Measurements from ENCODE around the gene ITGB2. TPM values are rescaled to one million over a fixed set of nuclear protein-coding genes. Genes with fewer than 3 reads are reported as not detected.

Gene ITGB2
- total RNA-seq, 2 donors from 2014 or later: 448 to 1,246 TPM

DNA sequence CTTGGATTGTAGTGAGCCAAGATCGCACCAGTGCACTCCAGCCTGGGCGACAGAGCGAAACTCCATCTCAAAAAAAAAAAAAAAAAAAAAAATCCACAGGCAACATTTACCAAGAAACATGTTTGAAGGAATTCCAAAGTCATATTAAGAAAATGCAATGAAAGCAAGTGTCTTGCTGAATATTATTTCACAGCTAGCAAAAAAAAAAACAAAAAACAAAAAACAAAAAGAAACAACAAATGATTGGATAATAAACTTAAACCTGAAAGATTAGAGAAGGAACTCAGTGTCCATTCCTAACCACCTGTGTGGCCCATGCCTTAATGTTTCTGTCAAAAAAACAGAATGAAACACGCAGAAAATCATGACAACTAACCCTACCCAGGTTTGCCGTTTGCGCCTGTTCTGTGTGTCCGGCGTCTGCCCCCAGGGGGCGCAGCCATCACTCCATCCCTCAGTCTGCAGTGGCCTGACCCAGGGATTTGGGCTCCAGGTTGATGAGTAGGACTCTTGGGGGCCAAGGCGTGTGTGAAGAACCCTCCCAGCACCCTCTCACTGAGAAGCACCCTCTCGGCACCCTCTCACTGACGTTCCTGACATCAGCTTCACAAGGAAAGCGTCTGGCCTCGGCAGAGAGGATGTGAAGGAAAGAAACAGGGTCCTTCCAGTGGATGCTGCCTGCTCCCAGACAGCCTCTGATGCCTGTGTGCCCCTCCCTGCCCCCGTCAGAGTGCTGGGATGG is 28.0 kb downstream of the ITGB2 start:
- DNase-seq (ENCODE audit: low spot score) (no peak), ATAC-seq (peak; percentile 78 to 80)
- H3K27me3 Mint-ChIP-seq: no peaks in the 10 kb centered on the region
- H3K9me3 Mint-ChIP-seq: no peaks in the 10 kb centered on the region
- peak overlapping the region; percentile 11 to 16 for H3K27ac Mint-ChIP-seq
- no peaks in the 10 kb centered on the region for H3K36me3 Mint-ChIP-seq
- H3K4me1 Mint-ChIP-seq (ENCODE audit: low read depth in 2 of 2): peaks cover 6 to 8% of the 10 kb centered on the region in 2 donors
- no peak overlapping the region for H3K4me3 Mint-ChIP-seq

DNA sequence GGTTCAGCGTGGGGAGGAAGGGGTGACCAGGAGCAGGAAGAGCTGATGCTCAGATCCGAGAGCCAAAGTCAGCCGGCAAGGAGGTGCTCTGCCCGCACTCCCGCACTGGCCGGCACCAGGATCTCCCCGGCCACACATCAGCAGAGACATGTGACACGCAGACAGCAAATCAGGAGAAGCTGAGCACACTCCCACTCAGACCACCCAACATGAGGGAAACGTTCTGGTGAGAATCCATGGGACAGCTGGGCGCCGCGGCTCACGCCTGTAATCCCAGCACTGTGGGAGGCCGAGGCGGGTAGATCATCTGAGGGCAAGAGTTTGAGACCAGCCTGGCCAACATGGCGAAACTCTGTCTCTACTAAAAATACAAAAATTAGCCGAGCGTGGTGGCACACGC is 28.6 kb downstream of the ITGB2 start:
- DNase-seq (ENCODE audit: low spot score): no peak
- Mint-ChIP-seq H3K4me3 (no peak overlapping the region), H3K36me3 (no peaks in the 10 kb centered on the region), H3K27ac (peak overlapping the region in 1 of 2 donors; percentile 16), H3K27me3 (no peaks in the 10 kb centered on the region), H3K9me3 (no peaks in the 10 kb centered on the region), H3K4me1 (ENCODE audit: low read depth in 2 of 2) (peaks cover 6 to 11% of the 10 kb centered on the region in 2 donors)
- no peak for ATAC-seq

DNA sequence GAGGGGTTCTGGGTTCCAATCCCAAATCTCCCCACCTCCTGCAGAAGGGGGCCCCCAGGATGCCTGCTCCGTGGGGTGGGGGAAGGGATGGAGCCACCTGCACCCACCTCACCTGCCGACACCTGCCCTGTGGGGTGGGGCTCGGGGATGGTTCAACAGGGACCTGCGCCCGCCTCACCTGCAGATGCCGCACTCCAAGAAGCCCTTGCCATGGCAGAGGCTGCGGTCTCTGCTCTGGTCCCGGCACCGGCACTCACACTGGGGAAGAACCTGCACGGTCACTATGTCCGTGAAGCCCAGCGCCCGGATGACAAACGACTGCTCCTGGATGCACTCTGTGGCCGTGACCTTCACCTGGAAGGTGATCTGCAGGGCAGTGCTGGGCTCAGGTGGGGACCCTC is 29.1 kb downstream of the ITGB2 start:
- Mint-ChIP-seq H3K4me3 (no peak overlapping the region), H3K27me3 (no peaks in the 10 kb centered on the region), H3K4me1 (ENCODE audit: low read depth in 2 of 2) (peaks cover 6 to 11% of the 10 kb centered on the region in 2 donors), H3K36me3 (no peaks in the 10 kb centered on the region), H3K27ac (no peak overlapping the region), H3K9me3 (no peaks in the 10 kb centered on the region)
- ATAC-seq (no peak), DNase-seq (ENCODE audit: low spot score) (no peak)

DNA sequence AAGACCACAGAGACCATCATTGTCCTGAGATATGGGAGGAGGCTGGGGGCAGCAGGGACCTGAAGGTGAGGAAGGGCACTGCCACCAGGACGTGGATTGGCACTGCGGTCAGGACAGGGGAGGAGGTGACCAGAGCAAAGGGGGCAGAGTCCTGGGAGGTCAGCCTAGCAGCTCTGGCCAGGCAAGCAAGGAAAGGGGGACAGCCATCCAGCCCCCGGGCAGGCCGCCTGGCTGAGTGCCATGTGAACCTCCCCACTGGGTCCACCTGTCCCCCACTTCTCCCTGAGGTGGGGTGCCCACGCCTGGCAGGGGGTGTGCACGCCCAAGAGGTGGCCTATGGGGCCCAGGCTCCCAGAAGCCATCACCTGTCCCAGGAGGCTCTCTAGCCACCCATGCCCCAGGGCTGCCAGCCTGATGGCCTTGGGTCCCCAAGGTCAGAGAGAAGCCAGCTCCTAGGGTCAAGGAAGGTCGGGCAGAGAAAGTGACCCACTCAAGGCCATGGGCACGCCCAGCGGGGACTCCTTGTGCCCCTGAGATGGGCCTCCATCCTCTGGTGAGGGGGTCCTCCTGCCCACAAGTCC is 29.6 kb downstream of the ITGB2 start:
- Mint-ChIP-seq H3K27me3 (no peaks in the 10 kb centered on the region), H3K9me3 (no peaks in the 10 kb centered on the region), H3K27ac (no peak overlapping the region), H3K4me3 (no peak overlapping the region), H3K36me3 (no peaks in the 10 kb centered on the region), H3K4me1 (ENCODE audit: low read depth in 2 of 2) (peaks cover 6 to 11% of the 10 kb centered on the region in 2 donors)
- no peak for ATAC-seq
- no peak for DNase-seq (ENCODE audit: low spot score)

DNA sequence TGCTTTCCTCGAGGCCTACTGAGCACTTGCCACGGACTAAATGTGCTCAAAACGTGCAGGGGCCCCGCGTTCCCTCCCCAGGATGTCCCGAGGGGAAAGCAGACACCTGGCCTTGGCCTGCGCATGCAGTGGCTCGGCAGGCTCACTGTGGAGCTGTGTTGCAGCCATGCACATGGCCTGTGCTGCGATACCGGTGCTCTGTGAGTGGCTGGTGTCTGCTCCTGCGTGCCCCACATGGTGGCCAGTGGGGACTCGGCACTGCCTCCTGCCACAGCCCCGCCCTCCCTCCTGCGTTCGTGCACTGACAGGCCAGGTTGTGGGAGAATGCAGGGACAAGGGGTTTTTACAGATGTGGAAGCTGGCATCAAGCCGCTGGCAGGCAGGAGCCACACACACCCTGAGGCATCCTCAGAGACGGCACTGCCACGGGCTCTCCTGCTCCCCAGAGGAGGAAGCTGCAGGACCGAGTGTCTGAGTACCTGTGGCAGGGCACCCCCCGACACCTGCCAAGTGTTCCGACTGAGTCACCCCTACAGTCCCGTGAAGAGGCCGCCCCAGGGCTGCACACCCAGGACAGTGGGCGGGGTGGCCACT is 30.3 kb downstream of the ITGB2 start:
- H3K9me3 Mint-ChIP-seq: no peaks in the 10 kb centered on the region
- peaks cover 6 to 8% of the 10 kb centered on the region in 2 donors for H3K4me1 Mint-ChIP-seq (ENCODE audit: low read depth in 2 of 2)
- DNase-seq (ENCODE audit: low spot score) (no peak), ATAC-seq (no peak)
- H3K27ac Mint-ChIP-seq: no peak overlapping the region
- no peaks in the 10 kb centered on the region for H3K36me3 Mint-ChIP-seq
- H3K27me3 Mint-ChIP-seq: no peaks in the 10 kb centered on the region
- no peak overlapping the region for H3K4me3 Mint-ChIP-seq

DNA sequence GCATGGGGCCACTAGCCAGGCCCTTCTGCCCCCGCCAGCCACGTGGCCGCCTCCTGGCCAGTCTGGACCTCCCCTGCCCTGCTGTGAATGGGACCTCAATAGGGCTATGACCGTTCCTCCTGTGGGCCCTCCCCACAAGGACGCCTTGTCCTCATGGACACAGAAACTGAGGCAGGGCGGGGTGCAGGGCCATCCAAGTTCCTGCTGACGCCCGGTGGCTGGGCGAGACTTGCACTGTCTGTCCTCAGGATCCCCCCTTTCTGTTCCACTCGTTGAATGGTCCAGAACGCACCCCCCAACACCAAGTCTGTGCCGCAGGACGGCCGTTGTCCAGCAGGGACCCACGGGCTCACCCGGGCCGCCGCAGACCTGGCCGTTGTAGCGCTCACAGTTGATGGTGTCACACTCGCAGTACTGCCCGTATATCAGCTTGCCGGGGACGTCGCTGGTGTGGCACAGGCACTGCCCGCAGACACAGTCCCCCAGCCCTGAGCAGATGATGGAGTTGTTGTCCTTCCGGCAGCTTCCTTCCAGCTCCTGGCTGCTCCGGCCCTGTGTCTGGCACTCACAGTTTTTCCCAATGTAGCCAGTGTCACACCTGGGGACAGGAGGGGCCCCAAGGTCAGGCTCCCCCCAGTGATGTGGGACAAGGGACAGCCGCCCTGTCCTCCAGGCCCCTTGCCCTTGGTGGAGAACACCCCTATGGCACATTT is 30.9 kb downstream of the ITGB2 start:
- ATAC-seq: no peak
- no peak for DNase-seq (ENCODE audit: low spot score)
- no peak overlapping the region for H3K27ac Mint-ChIP-seq
- no peak overlapping the region for H3K4me3 Mint-ChIP-seq
- H3K36me3 Mint-ChIP-seq: no peaks in the 10 kb centered on the region
- H3K4me1 Mint-ChIP-seq (ENCODE audit: low read depth in 2 of 2): peaks cover 6 to 8% of the 10 kb centered on the region in 2 donors
- H3K27me3 Mint-ChIP-seq: no peaks in the 10 kb centered on the region
- H3K9me3 Mint-ChIP-seq: no peaks in the 10 kb centered on the region

DNA sequence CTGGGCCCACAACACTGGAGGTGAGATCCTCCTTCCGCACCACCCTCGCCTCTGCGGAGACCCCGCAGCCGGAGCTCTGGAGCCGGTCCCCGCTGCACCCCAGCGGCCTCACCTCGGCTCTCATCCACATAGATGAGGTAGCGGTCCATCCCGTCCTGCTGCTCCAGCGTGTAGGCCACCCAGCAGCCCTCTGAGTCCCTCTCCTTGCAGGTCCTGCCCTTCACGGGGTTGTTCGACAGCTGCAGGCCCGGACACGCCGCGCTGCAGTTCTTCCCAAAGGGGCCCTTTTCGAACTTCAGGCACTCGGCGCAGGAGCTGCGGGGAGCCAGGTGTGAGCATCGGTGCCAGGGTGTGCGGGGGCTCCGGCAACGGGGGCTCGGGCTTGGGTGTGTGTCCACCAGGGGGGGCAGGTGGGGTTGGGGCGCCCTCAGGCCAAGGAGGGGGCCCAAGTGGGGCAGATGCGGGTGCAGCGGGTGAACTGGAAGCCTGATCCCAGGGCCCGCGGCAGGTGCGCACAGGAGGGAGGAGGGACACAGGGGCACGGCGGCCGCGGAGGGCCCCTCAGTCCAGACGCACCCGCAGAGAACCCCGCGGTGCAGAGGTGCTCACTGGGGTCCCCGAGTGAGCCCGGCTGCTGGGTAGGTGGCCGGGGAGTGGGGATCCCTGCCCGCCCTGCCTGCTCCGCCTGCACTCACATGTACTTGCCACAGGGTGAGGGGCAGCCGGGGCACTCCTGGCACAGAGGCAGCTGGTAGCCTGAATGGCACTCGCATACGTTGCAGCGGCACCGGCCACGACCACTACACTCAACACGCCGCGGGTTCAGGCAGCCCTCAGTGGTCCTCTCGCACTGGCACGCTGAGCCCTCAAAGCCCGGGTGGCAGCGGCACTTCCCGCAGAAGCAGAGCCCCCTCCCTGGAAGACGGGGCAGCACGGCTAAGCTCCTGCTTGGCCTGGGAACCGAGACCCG is 31.8 kb downstream of the ITGB2 start:
- Mint-ChIP-seq H3K4me3 (no peak overlapping the region), H3K36me3 (no peaks in the 10 kb centered on the region), H3K9me3 (no peaks in the 10 kb centered on the region), H3K27me3 (no peaks in the 10 kb centered on the region), H3K4me1 (ENCODE audit: low read depth in 2 of 2) (peaks cover 4 to 13% of the 10 kb centered on the region in 2 donors), H3K27ac (no peak overlapping the region)
- DNase-seq (ENCODE audit: low spot score) (no peak), ATAC-seq (no peak)

DNA sequence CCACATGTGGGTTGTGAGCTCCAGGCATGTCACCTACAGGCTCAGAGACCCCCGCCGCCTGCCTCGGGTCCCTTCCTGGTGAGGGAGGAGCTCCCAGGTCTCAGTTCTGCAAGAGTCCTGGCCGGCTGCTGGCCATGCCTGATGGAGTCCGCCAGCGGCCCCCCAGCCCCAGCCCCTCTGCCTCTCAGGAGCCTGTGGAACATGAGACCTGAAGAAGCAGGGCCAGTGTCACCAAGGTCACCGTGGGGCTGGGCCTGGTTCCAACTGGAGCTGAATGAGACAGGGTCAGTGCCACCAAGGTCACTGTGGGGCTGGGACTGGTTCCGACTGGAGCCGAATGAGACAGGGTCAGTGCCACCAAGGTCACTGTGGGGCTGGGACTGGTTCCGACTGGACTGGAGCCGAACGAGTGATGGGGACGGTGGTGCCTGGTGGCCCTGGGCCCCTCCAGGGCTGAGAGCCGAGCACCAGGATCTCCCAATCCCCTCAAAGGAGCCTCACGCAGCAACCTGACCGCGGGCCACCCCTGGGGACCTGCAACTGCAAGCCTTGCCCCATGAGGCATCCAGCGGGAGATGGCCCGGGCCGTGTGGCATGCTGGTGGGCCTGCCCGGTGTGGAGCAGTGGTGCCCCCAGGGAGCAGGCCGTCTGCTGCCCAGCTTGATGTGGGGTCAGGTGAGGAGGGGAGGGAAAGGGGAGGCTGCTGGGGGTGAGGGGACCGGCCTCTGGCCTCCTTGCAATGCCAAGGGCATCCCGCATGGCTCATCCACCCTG is 32.7 kb downstream of the ITGB2 start:
- no peak overlapping the region for H3K27ac Mint-ChIP-seq
- H3K4me3 Mint-ChIP-seq: no peak overlapping the region
- no peaks in the 10 kb centered on the region for H3K9me3 Mint-ChIP-seq
- H3K27me3 Mint-ChIP-seq: no peaks in the 10 kb centered on the region
- ATAC-seq (peak in 1 of 2 donors; percentile 8), DNase-seq (ENCODE audit: low spot score) (no peak)
- peaks cover 0 to 9% of the 10 kb centered on the region in 2 donors for H3K4me1 Mint-ChIP-seq (ENCODE audit: low read depth in 2 of 2)
- no peaks in the 10 kb centered on the region for H3K36me3 Mint-ChIP-seq

DNA sequence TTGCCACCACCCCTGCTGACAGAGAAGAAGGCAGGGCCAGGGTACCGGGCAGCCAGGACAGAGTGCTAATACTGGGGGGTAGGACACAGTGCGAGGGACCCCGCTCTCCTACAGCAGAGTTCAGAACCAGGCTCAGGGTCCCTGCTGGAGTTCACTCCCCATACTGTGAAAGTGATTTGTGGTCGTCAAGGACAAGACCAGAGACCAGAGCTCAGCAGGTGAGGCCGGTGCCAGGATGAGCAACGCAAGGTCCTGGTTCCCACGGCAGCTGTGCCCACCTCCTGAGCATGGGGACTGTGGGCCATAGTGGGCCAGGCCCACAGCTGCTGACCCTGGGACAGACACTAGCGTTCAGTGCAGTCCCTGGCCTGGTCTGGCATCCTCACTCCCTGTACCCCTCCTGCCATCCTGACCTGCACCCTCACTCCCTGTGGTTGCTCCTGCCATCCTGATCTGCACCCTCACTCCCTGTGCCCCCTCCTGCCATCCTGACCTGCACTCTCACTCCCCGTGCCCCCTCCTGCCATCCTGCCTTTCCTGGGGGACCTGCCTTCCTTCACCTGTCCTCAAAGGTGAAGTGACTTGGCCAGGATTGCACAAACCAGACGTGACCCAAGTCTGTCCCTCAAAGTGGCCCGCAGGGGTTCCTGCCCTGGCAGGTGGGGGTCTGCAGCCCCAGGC is 33.4 kb downstream of the ITGB2 start:
- Mint-ChIP-seq H3K36me3 (no peaks in the 10 kb centered on the region), H3K4me3 (no peak overlapping the region), H3K9me3 (no peaks in the 10 kb centered on the region), H3K27me3 (no peaks in the 10 kb centered on the region), H3K4me1 (ENCODE audit: low read depth in 2 of 2) (peaks cover 3 to 11% of the 10 kb centered on the region in 2 donors), H3K27ac (no peak overlapping the region)
- ATAC-seq (peak in 1 of 2 donors; percentile 7), DNase-seq (ENCODE audit: low spot score) (no peak)

DNA sequence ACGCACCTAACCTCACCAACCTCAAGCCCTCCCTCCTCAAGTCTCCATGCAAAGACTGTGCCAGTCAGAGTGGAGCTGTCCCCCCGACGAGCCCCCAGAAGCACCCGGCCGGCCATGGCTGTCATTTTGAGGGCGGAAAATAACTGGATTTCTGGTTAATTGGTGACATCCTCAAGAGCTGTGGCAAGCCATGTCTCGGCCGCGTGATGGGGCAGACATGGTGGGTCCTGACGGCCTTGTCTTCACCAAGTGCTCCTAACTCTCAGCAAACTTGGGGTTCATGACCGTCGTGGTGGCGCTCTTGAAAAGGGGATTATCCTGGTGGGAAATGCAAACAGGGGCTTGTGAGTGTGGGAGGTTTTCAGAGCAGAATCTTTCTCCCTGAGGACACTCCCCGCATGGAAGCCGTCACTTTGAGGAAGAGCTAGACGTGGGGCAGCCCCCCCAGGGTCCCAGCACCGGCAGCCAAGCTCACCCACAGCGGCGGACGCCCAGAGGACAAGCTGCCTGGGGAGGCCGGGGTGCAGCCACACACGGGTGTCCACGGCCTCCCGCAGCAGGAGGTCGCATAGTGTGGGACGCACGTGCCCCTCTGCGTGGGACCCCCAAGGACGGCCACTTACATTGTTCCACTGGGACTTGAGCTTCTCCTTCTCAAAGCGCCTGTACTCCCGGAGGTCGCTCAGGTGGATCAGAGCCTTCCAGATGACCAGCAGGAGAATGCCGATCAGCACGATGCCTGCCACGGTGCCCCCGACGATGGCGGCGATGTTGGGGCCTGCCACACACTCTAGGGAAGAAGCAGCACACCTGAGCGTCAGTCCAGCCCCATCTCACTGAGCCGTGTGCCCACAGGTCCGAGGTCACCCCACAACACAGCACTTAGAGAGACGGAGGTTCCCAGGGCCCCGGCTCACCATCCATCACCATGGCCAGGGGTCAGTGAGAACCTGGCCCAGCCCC is 34.3 kb downstream of the ITGB2 start:
- peak overlapping the region in 1 of 2 donors; percentile 60 for H3K27ac Mint-ChIP-seq
- no peak for DNase-seq (ENCODE audit: low spot score)

DNA sequence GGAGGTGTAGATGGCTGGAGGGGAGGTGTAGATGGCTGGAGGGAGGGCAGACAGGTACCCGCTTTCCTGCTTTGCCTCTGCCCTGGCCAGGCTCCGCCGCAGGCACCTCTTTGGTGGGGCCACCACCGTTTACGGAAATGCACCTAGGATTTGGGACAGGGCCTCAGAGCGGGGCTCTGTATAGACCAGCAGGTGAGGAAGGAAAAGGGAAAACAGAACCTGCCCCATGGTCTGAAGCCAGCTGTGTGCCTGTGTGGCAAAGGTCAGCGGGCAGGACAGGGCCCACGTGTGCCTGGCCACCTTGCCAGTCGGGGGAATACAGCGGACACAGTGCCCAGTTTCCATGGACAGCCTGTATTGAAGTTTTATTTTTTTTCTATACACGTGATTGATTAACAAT is 35.1 kb downstream of the ITGB2 start:
- no peaks in the 10 kb centered on the region for H3K9me3 Mint-ChIP-seq
- peaks cover 19 to 28% of the 10 kb centered on the region in 2 donors for H3K4me1 Mint-ChIP-seq (ENCODE audit: low read depth in 2 of 2)
- H3K27ac Mint-ChIP-seq: peak overlapping the region in 1 of 2 donors; percentile 60
- DNase-seq (ENCODE audit: low spot score) (no peak), ATAC-seq (no peak)
- no peaks in the 10 kb centered on the region for H3K27me3 Mint-ChIP-seq
- H3K36me3 Mint-ChIP-seq: no peaks in the 10 kb centered on the region
- H3K4me3 Mint-ChIP-seq: no peak overlapping the region

More for the DNA sequence above, 34.3 kb downstream of the ITGB2 start:
- no peak overlapping the region for H3K4me3 Mint-ChIP-seq
- H3K36me3 Mint-ChIP-seq: no peaks in the 10 kb centered on the region
- H3K27me3 Mint-ChIP-seq: no peaks in the 10 kb centered on the region
- H3K4me1 Mint-ChIP-seq (ENCODE audit: low read depth in 2 of 2): peaks cover 11 to 20% of the 10 kb centered on the region in 2 donors
- H3K9me3 Mint-ChIP-seq: no peaks in the 10 kb centered on the region
- no peak for ATAC-seq
